GM21825 (cell line): ENCODE data around the gene ACRBP.
A peak's percentile ranks its signal among the peaks of the same experiment; 100 is the strongest.

Source experiments
- ATAC-seq: cut with Tn5 transposase; IDR thresholded peaks from one replicate; pipeline ENCODE4 v1.9.1; 2021; ENCODE audit warnings: mild to moderate bottlenecking, moderate library complexity; ENCODE audit not compliant: unreplicated experiment

ACRBP gene

DNA sequence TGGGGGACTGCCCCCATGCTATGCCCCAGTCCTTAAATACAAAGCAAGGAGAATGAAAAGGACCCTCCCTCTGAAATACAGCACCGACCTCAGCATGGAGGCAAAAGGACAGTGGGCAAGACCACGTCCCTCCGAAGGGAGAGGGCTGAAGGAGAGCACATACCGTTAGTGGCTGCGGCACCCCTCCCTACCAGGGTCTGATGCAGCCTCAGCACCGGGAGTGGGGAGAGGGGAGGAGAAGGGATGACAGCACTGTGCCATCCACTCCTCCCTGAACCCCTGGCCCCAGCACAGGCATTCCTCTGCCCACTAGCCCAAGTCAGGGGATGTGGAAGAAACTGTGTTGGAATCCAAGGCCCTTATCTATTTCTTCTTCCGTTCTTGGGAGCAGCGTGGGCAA is 3.6 kb upstream of the ACRBP start:
- no peak for ATAC-seq

DNA sequence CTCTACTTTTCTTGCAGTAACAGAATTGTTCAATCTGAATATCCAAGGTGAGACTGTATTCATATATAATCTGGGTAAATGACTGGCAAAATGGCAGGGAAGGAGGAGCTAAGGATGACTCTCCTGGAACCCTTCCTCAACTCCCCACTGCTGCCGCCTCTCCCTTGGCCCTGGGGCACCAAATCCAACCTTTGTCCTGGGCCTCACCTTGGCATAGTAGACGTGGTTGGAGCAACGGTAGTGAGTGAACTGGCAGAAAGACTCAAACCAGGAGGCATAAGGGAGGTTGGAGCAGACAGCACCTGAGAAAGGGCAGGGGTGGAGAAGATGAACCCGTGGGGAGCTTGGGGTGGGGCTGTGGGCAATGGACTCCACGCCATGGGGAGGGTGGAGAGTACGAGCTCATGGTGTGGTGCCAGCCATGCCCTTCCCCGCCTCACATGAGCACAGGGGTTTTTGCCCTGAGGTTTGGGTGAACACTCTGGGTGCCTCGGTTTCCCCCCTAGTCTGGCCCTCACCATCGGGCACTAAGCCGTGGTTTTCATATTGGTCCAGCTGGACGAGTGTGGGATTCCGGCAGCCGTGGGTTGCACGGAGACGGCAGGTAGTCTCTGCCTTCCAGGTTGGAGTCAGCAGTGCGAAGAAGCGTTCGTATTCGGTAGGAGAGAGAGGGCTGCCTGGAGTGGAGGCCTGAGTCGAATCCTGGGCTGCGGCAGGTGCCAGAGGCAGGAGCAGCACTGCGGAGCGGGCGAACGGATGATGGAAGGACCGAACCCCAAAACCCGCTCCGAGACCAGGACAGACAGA is 753 bp downstream of the ACRBP start:
- ATAC-seq = no peak

DNA sequence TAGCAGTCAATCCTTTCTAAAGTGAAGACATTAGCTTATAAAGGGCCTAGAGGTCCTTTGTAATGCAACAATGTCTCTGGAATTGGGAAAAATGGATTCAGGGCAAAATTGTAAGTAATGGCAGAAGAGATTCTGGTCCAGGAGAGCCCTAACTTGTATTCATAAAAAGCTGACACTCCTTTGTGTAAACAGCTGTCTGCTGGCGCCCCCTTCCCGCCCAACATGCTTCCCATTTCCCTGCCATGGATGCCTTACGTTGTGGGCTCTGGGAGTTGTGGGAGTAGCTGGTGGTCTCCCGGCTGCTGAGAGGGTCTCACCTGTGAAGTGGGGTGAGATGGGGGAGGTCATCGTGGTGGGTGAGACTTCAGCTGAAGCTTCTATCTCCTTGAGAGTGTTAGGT is 2.3 kb downstream of the ACRBP start:
- no peak for ATAC-seq

DNA sequence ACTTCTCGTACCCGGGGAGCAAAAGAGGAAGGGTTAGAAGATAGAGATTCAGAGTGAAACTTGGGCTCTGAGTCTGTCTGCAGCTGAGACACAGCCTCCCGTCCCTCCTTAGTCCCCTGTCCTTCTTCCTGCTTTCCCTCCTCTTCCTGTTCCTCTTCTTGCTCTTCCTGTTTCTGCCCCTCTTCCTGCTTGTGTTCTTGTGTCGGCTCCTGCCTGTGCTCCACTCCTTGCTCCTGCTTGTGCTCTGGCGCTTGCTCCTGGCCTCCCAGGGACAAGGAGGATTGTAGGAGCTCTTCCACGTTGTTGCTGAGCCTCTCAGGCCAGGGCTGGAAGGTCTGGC is 3.0 kb downstream of the ACRBP start:
- no peak for ATAC-seq

DNA sequence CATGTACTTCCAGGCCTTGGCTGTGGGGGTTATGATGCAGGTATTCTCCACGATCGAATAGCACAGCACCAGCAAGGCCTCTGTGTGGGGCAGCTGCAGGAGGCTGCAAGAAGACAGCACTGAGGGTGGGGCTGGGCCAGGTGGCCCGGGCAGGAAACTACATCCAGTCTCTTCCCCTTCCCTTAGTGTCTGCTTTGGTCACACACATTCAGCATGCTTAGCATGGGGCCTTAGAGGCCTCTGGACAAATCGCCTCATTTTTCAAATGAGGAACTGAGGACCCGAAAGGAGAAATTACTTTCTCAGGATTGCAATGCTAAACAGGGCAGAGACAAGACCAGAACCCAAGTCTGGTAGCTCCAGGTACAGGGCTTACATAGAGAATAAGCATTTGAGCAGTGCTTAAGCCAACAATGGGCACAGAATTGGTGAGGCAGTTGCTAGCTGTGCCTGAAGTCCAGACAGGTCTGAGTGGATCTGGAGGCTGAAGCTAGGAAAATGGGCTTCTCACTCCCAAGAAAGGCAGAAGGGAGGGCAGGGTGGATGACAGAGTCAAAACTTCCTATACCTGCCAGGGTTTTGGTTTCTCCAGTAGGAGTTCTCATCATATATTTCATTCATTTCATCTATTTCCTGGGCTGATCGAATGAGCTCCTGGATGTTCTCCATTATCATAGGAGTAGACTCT is 3.5 kb downstream of the ACRBP start:
- no peak for ATAC-seq

DNA sequence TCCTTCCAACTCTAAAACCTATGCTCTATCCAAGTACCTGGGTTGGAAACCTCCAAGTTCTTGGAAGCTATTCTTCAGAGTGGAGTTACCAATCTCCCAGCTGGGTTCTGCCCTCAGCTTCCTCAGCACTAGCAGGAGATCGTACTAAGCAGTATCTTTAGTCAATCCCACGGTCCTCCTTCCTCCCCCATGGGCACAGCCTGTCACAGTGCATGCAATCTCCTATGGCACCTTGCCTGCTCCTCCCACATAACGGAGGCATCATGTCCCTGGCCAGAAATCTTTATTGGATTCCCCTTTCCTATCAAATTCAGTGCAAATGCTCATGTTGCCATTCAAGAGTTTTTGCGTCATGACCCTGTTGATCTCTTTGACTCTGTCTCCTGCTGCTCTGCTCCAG is 6.1 kb downstream of the ACRBP start:
- ATAC-seq = no peak

DNA sequence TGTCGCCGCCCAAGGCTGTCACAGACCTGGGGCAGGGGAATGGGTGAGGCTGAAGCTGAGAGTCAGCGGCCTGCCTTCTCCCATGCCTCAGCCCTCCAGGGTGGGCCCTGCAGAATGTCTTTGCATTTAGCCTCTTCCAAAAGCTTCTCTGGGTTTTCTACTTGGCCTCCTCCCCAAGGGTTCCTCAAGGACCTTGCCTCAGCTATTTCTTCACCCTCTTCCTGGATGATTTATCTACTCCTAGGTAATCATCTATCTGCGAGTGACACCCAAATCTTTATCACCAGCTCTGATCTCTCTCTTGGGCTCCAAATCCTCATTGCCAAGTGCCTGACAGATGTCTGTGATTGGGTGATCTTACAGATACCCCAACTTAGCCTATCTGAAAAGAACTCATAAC is 6.7 kb downstream of the ACRBP start:
- ATAC-seq = no peak

DNA sequence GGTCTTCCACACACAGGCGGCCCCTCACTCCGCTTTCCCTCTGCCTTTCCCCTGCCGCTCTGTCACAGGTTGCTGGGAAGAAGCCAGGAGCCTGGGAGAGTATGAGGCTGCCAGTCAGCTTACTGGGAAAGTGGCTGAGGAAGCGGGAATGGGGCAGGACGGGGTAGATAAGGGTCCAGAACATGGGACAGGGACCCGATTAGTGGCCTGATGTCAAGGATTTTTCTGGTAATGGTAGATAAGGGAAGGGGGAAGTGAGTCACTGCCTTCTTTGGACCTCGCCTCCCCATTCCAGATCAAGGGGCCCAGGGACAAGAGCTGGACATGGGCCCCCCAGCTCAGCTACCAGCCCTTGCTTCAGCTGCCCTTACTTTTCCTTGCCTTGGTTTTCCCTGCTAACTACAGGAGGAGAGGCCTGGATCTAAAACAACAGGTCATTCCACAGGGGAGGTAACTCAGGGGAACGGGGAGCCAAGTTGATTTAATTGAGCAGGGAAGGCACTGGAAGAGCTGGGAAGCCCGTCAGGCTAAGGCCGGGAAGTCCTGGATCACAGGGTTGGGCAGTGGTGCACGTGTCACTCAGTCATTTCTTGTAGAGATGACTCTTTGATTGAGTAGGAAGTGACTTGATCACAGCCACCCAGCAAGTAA is 8.0 kb downstream of the ACRBP start:
- no peak for ATAC-seq

DNA sequence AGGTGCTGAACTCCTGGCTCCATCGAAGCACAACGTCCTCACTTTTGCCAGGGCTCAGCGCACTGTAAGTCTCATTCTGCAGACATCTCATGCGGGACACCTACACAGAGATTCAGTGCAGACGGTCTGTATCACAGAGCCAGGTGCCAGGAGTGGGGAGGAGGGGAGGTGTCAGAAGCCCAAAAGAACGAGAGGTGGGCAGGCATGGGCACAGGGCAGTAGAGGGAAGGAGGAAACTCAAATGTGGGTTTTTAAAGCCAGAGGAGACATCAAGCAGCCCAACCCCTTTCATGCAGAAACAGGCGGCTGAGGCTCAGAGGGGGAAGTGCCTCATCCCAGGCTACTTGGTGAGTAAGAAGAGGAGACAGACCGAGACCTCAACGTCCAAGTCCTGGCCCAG is 8.9 kb downstream of the ACRBP start:
- ATAC-seq = no peak

DNA sequence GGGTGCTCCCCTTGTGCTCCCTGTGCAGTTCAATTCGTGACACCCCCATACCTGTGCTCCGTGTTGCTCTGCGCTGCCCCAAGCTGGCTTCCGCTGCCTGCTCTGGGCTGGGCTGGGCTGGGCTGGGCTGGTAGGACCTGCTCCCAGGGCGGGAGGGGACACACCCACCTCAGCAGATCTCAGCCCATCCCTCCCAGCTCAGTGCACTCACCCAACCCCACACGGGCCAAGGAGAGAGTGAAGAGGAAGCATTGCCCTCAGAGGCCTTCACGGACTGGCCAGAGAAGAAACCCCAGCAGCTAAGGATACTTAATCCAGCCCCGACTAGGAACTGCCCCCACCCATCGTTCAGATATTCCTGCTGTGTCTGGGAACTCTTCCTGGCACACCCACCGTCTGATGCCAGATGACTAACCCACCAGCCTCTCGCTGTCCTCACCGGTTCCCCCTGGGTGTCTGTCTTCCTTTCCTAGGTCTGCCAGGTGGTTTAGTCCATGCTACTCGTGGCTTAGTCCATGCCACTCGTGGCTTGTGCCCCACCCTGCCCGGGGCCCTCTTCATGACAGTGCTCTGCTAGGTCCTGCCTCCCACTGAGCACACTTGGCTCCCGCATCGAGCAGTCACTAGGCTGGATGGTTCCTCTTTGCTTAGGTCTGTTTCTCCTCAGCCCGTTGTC is 11.2 kb downstream of the ACRBP start, which contains the start of gene LPAR5:
LPAR5 (minus strand) TSS at position 104 of the 676 bp plus-strand sequence. CDS start 14,711 bp downstream, outside the sequence.
- peak; percentile 42 for ATAC-seq

DNA sequence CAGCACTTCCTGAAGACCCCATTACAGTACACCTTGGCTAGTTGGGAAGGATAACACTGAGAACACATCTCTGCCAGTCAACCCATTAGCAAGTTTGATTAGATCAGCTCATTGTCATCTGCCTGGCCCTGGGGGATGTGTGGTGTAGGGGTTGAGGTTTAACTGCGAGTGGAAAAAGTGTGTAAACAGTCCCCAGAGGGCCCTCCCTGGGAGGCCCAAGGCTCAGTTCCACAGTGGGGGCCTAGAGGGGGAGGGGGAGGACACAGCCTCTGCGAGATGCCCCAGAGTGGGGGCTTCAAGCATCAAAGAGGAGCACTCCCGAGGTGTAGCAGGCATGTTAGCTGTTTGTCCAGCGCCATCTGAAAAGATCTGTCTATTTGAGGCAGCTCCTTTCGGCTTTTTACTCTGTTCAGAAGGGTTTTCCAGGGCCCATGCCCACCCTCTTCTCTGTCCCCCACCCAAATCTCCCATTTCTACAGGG is 11.8 kb downstream of the ACRBP start:
- ATAC-seq = peak; percentile 39

DNA sequence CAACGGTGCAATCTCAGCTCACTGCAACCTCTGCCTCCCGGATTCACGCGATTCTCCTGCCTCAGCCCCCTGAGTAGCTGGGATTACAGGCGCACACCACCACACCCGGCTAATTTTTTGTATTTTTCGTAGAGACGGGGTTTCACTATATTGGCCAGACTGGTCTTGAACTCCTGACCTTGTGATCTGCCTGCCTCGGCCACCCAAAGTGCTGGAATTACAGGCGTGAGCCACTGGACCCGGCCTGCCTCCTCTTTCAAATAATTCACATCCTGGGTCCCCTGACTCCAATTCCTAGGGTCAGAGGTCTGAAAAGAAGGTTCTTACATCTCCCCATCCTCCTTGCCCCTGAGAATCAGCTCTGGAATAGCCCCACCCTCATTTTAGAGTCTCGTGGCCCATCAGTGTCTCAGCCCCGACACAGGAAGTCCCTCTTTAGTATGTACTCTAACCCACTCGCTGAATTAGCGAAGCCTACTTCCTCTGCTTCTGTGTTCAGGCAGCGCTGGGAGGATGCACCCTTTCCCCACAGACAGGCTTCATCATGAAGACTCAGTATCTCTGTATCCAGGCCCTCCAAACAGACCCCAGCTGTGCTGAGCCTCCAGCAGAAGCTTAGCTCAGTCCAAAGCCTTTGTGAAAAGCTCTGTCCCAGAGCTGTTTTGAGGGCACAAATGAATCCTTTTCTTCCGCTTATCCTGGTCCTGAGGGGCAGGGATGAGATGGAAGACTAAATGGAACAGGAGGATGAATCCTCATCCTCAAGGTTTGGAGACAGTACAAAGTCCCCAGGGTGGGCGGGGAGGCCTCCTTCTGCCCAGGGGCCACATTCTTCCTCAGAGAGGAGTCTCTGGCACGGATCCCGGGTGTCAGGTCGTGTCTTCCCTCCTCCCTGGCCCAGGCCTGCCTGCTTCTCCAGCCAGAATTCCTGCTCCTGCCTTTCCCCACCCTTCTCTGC is 14.9 kb downstream of the ACRBP start:
- ATAC-seq = peak; percentile 57

DNA sequence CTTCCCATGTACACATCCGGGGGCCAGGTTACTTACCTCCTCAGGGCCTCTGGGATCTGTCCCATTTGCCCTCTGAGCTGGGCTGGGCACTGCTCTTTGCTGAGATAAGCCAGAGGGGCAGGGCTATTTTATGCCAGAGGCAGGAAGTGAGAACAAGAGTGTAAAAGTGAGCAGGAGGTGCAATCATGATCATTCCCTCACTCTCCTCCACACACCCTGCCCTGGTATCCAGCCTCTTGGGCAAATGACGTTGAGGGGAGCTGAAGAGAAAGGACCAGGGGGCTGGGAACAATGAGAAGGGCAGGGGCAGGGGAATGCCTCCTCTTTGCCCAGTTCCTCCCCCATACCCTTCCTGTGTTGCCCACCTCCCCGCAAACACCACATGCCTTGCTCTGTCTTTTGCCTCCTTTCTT is 15.7 kb downstream of the ACRBP start:
- ATAC-seq = no peak

DNA sequence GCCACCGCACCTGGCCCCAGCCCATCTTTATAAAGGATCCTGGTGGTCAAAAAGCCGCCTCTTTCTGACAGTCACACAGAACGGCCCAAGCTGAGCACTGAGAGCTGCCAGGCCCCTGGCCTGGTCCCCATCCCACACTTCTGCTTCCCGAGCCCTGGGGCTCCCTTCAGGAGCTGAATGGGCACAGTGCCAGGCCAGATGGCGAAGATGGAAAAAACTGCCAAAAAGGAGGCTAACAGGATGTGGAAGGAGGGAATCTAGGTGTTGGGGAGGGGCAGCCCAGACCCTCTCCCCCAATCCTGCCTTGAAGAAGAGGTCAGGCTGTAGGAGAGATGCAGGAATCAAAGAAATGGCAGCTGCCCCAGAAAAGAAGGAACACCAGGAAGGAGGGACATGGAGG is 16.5 kb downstream of the ACRBP start:
- no peak for ATAC-seq

DNA sequence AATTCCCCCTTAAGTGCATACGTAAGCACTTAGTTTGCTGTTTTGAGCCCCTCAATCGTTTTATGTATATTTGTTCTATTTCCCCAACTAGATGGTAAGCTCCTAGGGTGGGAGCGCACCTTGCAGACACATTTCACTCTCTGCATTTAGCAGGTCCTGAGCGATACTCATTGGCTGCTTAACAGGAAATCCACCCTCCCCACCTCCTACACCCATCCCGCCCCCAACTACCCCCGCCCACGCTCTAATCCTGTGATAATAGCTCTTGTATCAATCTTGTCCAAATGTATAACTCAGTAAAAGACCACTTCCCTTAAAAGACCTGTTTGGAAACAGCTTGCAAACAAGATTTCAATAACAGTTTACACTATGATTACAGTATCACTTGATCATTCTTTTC is 19.6 kb downstream of the ACRBP start:
- ATAC-seq = no peak

DNA sequence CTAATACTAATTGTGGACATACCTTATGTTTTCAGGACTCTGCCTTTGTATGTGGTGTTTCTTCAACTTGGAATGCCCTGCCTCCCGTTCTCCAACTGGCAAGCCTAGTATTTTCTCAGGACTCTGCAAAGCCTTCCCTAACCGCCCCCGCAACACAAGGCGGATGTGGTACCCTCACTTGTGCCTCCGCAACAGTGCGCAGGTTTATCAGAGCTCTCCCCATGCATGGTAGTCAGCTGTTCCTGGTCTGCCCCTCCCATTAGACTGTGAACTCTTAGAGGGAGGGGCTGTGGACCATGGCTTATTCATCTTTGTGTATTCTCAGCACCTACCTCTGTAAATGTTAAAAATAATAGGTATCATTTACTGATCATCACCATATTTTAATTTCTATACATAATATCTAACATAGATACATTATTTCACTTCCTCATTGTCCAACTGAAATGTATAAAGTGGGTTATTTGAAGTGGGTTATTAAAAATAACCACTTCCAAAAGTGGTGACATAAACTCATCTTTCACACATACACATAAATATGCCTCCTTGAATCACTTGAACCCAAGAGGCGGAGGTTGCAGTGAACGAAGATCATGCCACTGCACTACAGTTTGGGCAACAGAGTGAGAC is 20.5 kb downstream of the ACRBP start:
- ATAC-seq = no peak

DNA sequence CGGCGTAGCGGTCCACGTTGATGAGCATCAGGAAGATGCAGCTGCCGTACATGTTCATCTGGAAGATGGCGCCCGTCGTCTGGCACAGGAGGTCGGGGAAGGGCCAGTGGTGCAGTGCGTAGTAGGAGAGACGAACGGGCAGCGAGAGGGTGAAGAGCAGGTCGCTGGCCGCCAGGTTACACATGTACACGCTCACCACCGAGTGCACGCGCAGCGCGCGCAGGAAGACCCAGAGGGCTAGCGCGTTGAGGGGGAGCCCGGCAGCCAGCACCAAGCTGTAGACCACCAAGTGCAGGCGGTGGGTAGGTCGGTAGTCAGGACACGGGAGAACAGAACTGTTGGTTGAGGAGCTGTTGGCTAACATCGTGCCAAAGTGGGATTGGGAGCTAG is 26.4 kb downstream of the ACRBP start:
- no peak for ATAC-seq

DNA sequence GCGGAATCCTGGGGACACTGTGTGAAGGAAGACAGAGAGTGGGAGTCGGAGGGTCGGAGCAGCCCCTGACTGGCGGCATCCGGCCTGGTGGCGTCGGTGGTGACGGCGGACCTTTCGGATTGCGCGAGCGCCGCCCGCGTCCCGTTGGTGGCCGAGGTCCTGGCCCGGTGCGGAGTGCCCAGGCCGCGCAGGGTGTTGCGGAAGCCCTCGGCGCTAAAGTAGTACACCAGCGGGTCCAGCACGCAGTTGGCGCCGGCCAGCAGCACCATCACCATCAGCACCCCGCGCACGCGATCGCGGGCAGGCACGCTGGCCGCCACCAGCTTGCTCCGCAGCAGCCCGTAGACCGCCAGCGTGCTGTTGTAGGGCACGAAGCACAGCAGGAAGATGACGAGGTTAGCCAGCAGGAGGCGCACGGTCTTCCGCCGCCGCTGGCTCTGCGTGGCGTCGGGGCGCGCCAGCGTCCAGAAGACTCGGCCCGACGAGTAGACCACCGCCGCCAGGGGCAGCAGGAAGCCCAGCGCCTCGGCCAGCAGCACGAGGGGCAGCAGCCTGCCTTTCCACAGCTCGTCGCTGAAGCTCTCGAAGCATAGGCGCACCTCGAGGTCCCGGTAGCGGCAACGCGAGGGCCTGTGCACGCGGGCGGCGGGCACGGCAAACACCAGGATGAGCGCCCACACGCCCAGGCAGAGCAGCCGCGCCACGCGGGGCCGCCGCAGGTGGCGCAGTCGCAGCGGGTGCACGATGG is 26.9 kb downstream of the ACRBP start:
- ATAC-seq = no peak
